Measurements from ENCODE around the gene SETD1B.
"Not testable (repeated sequence)": the region's sequence is repeated elsewhere in the genome, so short reads cannot be mapped to it uniquely, and the experiment has no call there.

SETD1B gene

DNA sequence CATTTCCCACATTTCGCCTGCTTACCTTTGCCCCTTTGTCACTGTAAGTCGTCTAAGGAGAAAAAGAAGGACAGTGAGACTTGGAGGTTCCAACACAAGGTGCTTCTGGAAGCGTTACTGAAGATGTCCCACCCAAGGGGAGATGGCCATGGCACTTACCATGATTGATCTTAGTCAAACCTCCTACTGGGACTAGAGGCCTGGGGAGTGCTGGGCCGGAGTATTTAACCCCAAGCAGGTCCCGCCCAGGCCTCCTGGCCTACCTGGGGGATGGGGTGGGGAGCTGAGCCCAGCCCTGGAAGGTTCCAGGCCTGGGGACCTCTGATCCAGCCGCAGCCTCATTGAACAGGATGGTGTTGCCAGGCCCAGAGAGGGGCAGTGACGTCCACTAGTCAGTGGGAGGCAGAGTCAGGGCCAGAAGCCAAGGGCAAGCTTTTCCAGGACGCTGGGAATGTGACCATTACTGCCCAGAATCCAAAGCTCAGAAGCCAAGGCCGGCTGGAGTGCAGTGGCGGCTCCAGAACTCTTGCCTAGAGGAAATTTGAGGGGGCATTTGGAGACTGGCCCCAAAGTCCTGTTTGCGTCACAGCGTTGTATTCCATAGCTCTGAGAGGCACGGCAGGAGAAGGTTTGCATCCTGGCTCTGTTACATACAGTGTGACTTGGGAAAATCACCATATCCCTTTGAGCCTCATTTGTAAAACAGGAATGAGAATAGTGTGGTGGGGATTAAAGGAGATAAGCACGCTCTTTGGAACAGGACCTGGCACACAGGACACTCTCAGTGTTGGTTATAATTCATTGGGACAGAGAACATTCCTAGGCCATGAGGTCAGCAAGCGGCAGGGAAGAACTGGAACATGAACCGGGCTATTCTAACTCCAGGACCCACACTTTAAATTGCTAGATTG, 55.1 kb downstream of the SETD1B start, which contains the start of gene HPD:
TSS of gene HPD (minus strand) at position 198 of the 911 bp plus-strand sequence. CDS start at position 162, 36 bp downstream.
- Histone ChIP-seq H3K36me3 (ENCODE audit: control insufficient read depth, insufficient read depth, low read length) (no peaks in the 10 kb centered on the region), H3K27me3 (replicated peaks; ENCODE audit: control insufficient read depth, insufficient read depth, low read length) (no peaks in the 10 kb centered on the region), H3K4me3 (replicated peaks; ENCODE audit: low read depth, low read length) (no peak within 1 kb of the TSS)
- DNase-seq (ENCODE audit: extremely low read depth, insufficient read length): no peak
- TF ChIP-seq CTCF (IDR thresholded peaks at IDR 0.05; ENCODE audit: insufficient read depth, low read length, poor library complexity, severe bottlenecking): no peak

GRCh38 chr12:121860257-121860656, 56.4 kb downstream of the SETD1B start:
- no peak for DNase-seq (ENCODE audit: extremely low read depth, insufficient read length)

DNA sequence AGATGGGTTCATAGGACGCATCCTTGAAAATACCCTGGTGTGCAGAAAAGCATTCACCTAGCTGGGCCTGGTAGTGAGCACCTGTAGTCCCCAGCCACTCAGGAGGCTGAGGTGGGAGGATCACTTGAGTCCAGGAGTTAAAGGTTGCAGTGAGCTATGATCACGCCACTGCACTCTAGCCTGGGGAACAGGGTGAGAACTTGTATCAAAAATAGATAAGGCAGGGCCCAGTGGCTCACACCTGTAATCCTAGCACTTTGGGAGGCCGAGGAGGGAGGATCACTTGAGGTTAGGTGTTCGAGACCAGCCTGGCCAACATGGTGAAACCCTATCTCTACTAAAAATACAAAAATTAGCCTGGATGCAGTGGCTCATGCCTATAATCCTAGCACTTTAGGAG, 56.9 kb downstream of the SETD1B start:
- not testable (repeated sequence) for DNase-seq (ENCODE audit: extremely low read depth, insufficient read length); H3K36me3 ChIP-seq (ENCODE audit: control insufficient read depth, insufficient read depth, low read length); H3K4me3 ChIP-seq (replicated peaks; ENCODE audit: low read depth, low read length); H3K27me3 ChIP-seq (replicated peaks; ENCODE audit: control insufficient read depth, insufficient read depth, low read length)

More at GRCh38 chr12:121860257-121860656, 56.4 kb downstream of the SETD1B start:
- Histone ChIP-seq H3K36me3 (ENCODE audit: control insufficient read depth, insufficient read depth, low read length) (no peaks in the 10 kb centered on the region), H3K27me3 (replicated peaks; ENCODE audit: control insufficient read depth, insufficient read depth, low read length) (no peaks in the 10 kb centered on the region), H3K4me3 (replicated peaks; ENCODE audit: low read depth, low read length) (no peak overlapping the region)
- no peak for TF ChIP-seq CTCF (IDR thresholded peaks at IDR 0.05; ENCODE audit: insufficient read depth, low read length, poor library complexity, severe bottlenecking)

GRCh38 chr12:121861636-121862254, 57.9 kb downstream of the SETD1B start:
- no peak for TF ChIP-seq CTCF (IDR thresholded peaks at IDR 0.05; ENCODE audit: insufficient read depth, low read length, poor library complexity, severe bottlenecking)
- Histone ChIP-seq H3K4me3 (replicated peaks; ENCODE audit: low read depth, low read length) (no peak overlapping the region), H3K27me3 (replicated peaks; ENCODE audit: control insufficient read depth, insufficient read depth, low read length) (no peaks in the 10 kb centered on the region), H3K36me3 (ENCODE audit: control insufficient read depth, insufficient read depth, low read length) (no peaks in the 10 kb centered on the region)
- DNase-seq (ENCODE audit: extremely low read depth, insufficient read length): no peak

GRCh38 chr12:121866331-121866730, 62.5 kb downstream of the SETD1B start:
- no peak for TF ChIP-seq CTCF (IDR thresholded peaks at IDR 0.05; ENCODE audit: insufficient read depth, low read length, poor library complexity, severe bottlenecking)
- H3K4me3 ChIP-seq (replicated peaks; ENCODE audit: low read depth, low read length): no peak overlapping the region
- DNase-seq (ENCODE audit: extremely low read depth, insufficient read length): no peak
- no peaks in the 10 kb centered on the region for H3K36me3 ChIP-seq (ENCODE audit: control insufficient read depth, insufficient read depth, low read length)
- no peaks in the 10 kb centered on the region for H3K27me3 ChIP-seq (replicated peaks; ENCODE audit: control insufficient read depth, insufficient read depth, low read length)

- H3K4me3 ChIP-seq (replicated peaks; ENCODE audit: low read depth, low read length); H3K36me3 ChIP-seq (ENCODE audit: control insufficient read depth, insufficient read depth, low read length); H3K27me3 ChIP-seq (replicated peaks; ENCODE audit: control insufficient read depth, insufficient read depth, low read length); DNase-seq (ENCODE audit: extremely low read depth, insufficient read length): not testable (repeated sequence)
Measured at GRCh38 chr12:121869229-121869628, 65.4 kb downstream of the SETD1B start.
